Stomach (tissue), 19 donors: ENCODE data around the gene RFC3. TPM values are rescaled to one million over a fixed set of nuclear protein-coding genes. Genes with fewer than 3 reads are reported as not detected.

Experiments
- DNase-seq, 2 donors: peaks; one replicate each; pipeline versions ENCODE4 v3.0.0 to v3.0.0-alpha.2; 2013 to 2019
- H3K27ac ChIP-seq, 5 donors: fragments of 200-600 bp in 4 of 5; sonication (generic) in 4 of 5; one replicate each; pipeline ENCODE4 v1.5.1; 2013 to 2019; ENCODE audit warnings: mild to moderate bottlenecking in 1 of 5, moderate library complexity in 1 of 5
- H3K27me3 ChIP-seq, 3 donors: fragments of 200-600 bp; sonication (generic); one replicate each; pipeline ENCODE4 v1.5.1; 2017 to 2019; ENCODE audit warnings: mixed run types in 1 of 3
- H3K36me3 ChIP-seq, 4 donors: fragments of 200-600 bp; sonication (generic); 1 replicate in 3 of 4; 2 replicates in 1 of 4; pipeline ENCODE4 v1.5.1; 2016 to 2019
- H3K4me1 ChIP-seq, 4 donors: fragments of 200-600 bp; sonication (generic); one replicate each; pipeline ENCODE4 v1.5.1; 2016 to 2019
- H3K4me3 ChIP-seq, 4 donors: fragments of 200-600 bp; sonication (generic) in 3 of 4; one replicate each; pipeline ENCODE4 v1.5.1; 2016 to 2019; ENCODE audit warnings: mild to moderate bottlenecking in 1 of 4
- H3K9me3 ChIP-seq, 4 donors: fragments of 200-600 bp; sonication (generic); one replicate each; pipeline ENCODE4 v1.5.1; 2016 to 2019
- CTCF ChIP-seq, 7 experiments: fragments of 450-650 bp in 4 of 7; fragments of 200-600 bp in 3 of 7; sonication (generic) in 3 of 7; IDR thresholded peaks; one replicate each; pipeline ENCODE4 v1.5.1; 2016 to 2019; ENCODE audit warnings: antibody characterized with exemption in 7 of 7, control low read depth in 2 of 7, mild to moderate bottlenecking in 1 of 7
- EP300 ChIP-seq: sonication (generic); formaldehyde crosslinking; IDR thresholded peaks from one replicate; pipeline ENCODE4 v1.6.1; 2017; ENCODE audit warnings: antibody characterized with exemption
- POLR2A ChIP-seq, 4 donors: fragments of 450-650 bp; IDR thresholded peaks; one replicate each; pipeline ENCODE4 v1.6.1; 2016; ENCODE audit warnings: antibody characterized with exemption in 4 of 4, control low read depth in 2 of 4, mild to moderate bottlenecking in 1 of 4, moderate library complexity in 1 of 4
- POLR2AphosphoS5 ChIP-seq, 3 donors: sonication (generic); formaldehyde crosslinking; IDR thresholded peaks; one replicate each; pipeline ENCODE4 v1.6.1; 2016; ENCODE audit warnings: antibody characterized with exemption in 3 of 3
- WGBS, 5 donors: extraction: QIAGEN DNeasy Blood & Tissue Kit in 3 of 5; methylation state at CpG; one replicate each; pipeline versions ENCODE4 v1.1.5 to v1.1.7; 2013 to 2018; 5-methylcytosine and 5-hydroxymethylcytosine counted together
- intact Hi-C: fragments of 100-400 bp; cut with DNase I; formaldehyde crosslinking; loops from one replicate; pipeline ENCODE4 v1.15.1; 2023; ENCODE audit warnings: low total_unique reads
- long read RNA-seq, 10 donors: transcript quantifications; one replicate each; lab custom pipeline, GENCODE V29; 2026
- polyA plus RNA-seq, 3 donors: library from polyadenylated mRNA; stranded (reverse); fragments of 200-250 nt; gene quantifications; one replicate each; pipeline ENCODE4 v1.2.3, GENCODE V29; 2013
- total RNA-seq, 5 donors: library from RNA; depleted of rRNA; stranded (reverse); fragments of >200 nt; gene quantifications; one replicate each; pipeline versions ENCODE4 v1.1.0 to v1.2.3, GENCODE V29; 2014 to 2016
- donor health status: healthy with polysubstance abuse.
- donor health status: Bipolar disorder and iron deficiency.
- donor health status: healthy.

RFC3 gene
- 10 to 100 TPM in 2 of 5 donors, 1 to 10 TPM in 2, under 1 TPM in 1; 0.58 to 27.7 (median 9.9) TPM for total RNA-seq
- polyA plus RNA-seq, result 1 to 10 TPM; 4.2 to 7.5 (median 5.5) TPM
- long read RNA-seq, donor 1, partial matches to known transcripts, result 0 of 1 reads
- long read RNA-seq, donor 1, other reads (novel, unspliced or antisense), result 0 of 1 reads
- long read RNA-seq, donor 2, partial matches to known transcripts, result 0 of 3 reads
- long read RNA-seq, donor 2, other reads (novel, unspliced or antisense), result 0 of 3 reads
- long read RNA-seq, donor 3, result 0 reads
- long read RNA-seq, donor 4, partial matches to known transcripts, result 0 of 2 reads
- long read RNA-seq, donor 4, other reads (novel, unspliced or antisense), result 0 of 2 reads
- long read RNA-seq, donor 5, partial matches to known transcripts, result 0 of 2 reads
- long read RNA-seq, donor 5, other reads (novel, unspliced or antisense), result 0 of 2 reads
- long read RNA-seq, donor 6, partial matches to known transcripts, result 0 of 1 reads
- long read RNA-seq, donor 6, other reads (novel, unspliced or antisense), result 0 of 1 reads
- long read RNA-seq, donor 7, partial matches to known transcripts, result 0 of 3 reads
- long read RNA-seq, donor 7, other reads (novel, unspliced or antisense), result 0 of 3 reads
- long read RNA-seq, donor 8, transcript RFC3-201 (9 exons, 2,402 nt), result major isoform, 5 of 6 reads
- long read RNA-seq, donor 8, partial matches to known transcripts, result 0 of 6 reads
- long read RNA-seq, donor 8, other reads (novel, unspliced or antisense), result 0 of 6 reads
- long read RNA-seq, donor 9, partial matches to known transcripts, result 0 of 1 reads
- long read RNA-seq, donor 9, other reads (novel, unspliced or antisense), result 0 of 1 reads
- long read RNA-seq, donor 10, partial matches to known transcripts, result 0 of 2 reads
- long read RNA-seq, donor 10, other reads (novel, unspliced or antisense), result 0 of 2 reads

- DNase-seq, result peak; percentile 92 to 99
- intact Hi-C loops, result no loop called here
- peaks cover 0 to 16% (median 15%) of the 10 kb centered on the region in 4 donors for H3K4me1 ChIP-seq
- WGBS, 5 donors, result 0 to 1% (median 0%) methylated on average over 42 to 50 of the region's 50 CpGs
- H3K27me3 ChIP-seq, result no peaks in the 10 kb centered on the region
- H3K27ac ChIP-seq, result peak within 1 kb of the TSS; percentile 44 to 84 (median 74)
- H3K9me3 ChIP-seq, result no peaks in the 10 kb centered on the region
- peak within 1 kb of the TSS; percentile 73 to 93 (median 84) for H3K4me3 ChIP-seq
- TF ChIP-seq CTCF (IDR thresholded peaks at IDR 0.05) (no peak), POLR2AphosphoS5 (IDR thresholded peaks at IDR 0.05) (peak; percentile 63 to 93 (median 81))
- peaks cover 0 to 6% (median 0%) of the 10 kb centered on the region in 4 donors for H3K36me3 ChIP-seq
These were observed at the start of gene RFC3 for GRCh38 chr13:33817901-33818706. Gene RFC3, plus strand, starts transcription at chr13:33818149. Its CDS starts 30 bp downstream, at chr13:33818179.

- no peak overlapping the region for H3K27ac ChIP-seq
- H3K4me1 ChIP-seq, result peaks cover 0 to 5% (median 0%) of the 10 kb centered on the region in 4 donors
- H3K9me3 ChIP-seq, result no peaks in the 10 kb centered on the region
- 41 to 65% (median 44%) methylated on average over 2 of the region's 2 CpGs for WGBS, 5 donors
- intact Hi-C loops, result no loop called here
- H3K27me3 ChIP-seq, result no peaks in the 10 kb centered on the region
- no peaks in the 10 kb centered on the region for H3K36me3 ChIP-seq
- DNase-seq, result no peak
- H3K4me3 ChIP-seq, result no peak overlapping the region
- TF ChIP-seq EP300, result no peak
- no peak for TF ChIP-seq CTCF (IDR thresholded peaks at IDR 0.05)
- no peak for TF ChIP-seq POLR2AphosphoS5 (IDR thresholded peaks at IDR 0.05)
- no peak for TF ChIP-seq POLR2A (IDR thresholded peaks at IDR 0.05)
These were observed 46.7 kb upstream of the RFC3 start for GRCh38 chr13:33771296-33771695.

- no peak for DNase-seq
- Histone ChIP-seq H3K4me3 (no peak overlapping the region), H3K36me3 (no peaks in the 10 kb centered on the region), H3K27me3 (no peaks in the 10 kb centered on the region), H3K4me1 (peaks cover 0 to 6% (median 0%) of the 10 kb centered on the region in 4 donors), H3K9me3 (no peaks in the 10 kb centered on the region), H3K27ac (no peak overlapping the region)
- intact Hi-C loops, result no loop called here
- TF ChIP-seq EP300, result no peak
- no peak for TF ChIP-seq CTCF (IDR thresholded peaks at IDR 0.05)
- no peak for TF ChIP-seq POLR2A (IDR thresholded peaks at IDR 0.05)
- TF ChIP-seq POLR2AphosphoS5 (IDR thresholded peaks at IDR 0.05), result no peak
- 82 to 97% (median 94%) methylated on average over 5 of the region's 5 CpGs for WGBS, 5 donors
These were observed 44.0 kb upstream of the RFC3 start for GRCh38 chr13:33773790-33774462.
